WTC11 (cell line): ENCODE data around the gene LATS2.

ENCODE experiments used
- CREB1 ChIP-seq: sonication (generic); formaldehyde crosslinking; IDR thresholded peaks from 2 replicates; pipeline ENCODE4 v1.8.0; 2023; ENCODE audit warnings: mild to moderate bottlenecking, missing genetic modification reagents
- FOXK1 ChIP-seq: sonication (generic); formaldehyde crosslinking; IDR thresholded peaks from 2 replicates; pipeline ENCODE4 v1.8.0; 2022; ENCODE audit warnings: mild to moderate bottlenecking, moderate library complexity, missing genetic modification reagents
- JUN ChIP-seq: sonication (generic); formaldehyde crosslinking; IDR thresholded peaks from 2 replicates; pipeline ENCODE4 v1.8.0; 2023; ENCODE audit warnings: mild to moderate bottlenecking, missing genetic modification reagents
- TCF7 ChIP-seq: sonication (generic); formaldehyde crosslinking; IDR thresholded peaks from 2 replicates; pipeline ENCODE4 v1.8.0; 2022; ENCODE audit warnings: mild to moderate bottlenecking, low read depth, missing genetic modification reagents, moderate library complexity
- TF ChIP-seq, protein P1 (sequence below): sonication (generic); formaldehyde crosslinking; IDR thresholded peaks from 2 replicates; pipeline ENCODE4 v1.8.1; 2022; ENCODE audit warnings: missing genetic modification reagents, borderline replicate concordance
- TF ChIP-seq, protein P2 (sequence below): fragments of 200-600 bp; IDR thresholded peaks from 2 replicates; pipeline ENCODE4 v1.8.0; 2022; ENCODE audit warnings: antibody characterized with exemption
- TF ChIP-seq, protein P3 (sequence below): sonication (generic); formaldehyde crosslinking; IDR thresholded peaks from 2 replicates; pipeline ENCODE4 v1.8.1; 2023; ENCODE audit warnings: mild to moderate bottlenecking, missing genetic modification reagents, moderate library complexity
- TF ChIP-seq, protein P4 (sequence below): sonication (generic); formaldehyde crosslinking; IDR thresholded peaks from 2 replicates; pipeline ENCODE4 v1.8.0; 2022; ENCODE audit warnings: mild to moderate bottlenecking, missing genetic modification reagents
- TF ChIP-seq, protein P5 (sequence below): sonication (generic); formaldehyde crosslinking; IDR thresholded peaks from 2 replicates; pipeline ENCODE4 v1.8.1; 2023; ENCODE audit warnings: mild to moderate bottlenecking, moderate library complexity, missing genetic modification reagents
- TF ChIP-seq, protein P6 (sequence below): sonication (generic); formaldehyde crosslinking; IDR thresholded peaks from 2 replicates; pipeline ENCODE4 v1.8.1; 2022; ENCODE audit warnings: low read depth, missing genetic modification reagents, borderline replicate concordance

DNA sequence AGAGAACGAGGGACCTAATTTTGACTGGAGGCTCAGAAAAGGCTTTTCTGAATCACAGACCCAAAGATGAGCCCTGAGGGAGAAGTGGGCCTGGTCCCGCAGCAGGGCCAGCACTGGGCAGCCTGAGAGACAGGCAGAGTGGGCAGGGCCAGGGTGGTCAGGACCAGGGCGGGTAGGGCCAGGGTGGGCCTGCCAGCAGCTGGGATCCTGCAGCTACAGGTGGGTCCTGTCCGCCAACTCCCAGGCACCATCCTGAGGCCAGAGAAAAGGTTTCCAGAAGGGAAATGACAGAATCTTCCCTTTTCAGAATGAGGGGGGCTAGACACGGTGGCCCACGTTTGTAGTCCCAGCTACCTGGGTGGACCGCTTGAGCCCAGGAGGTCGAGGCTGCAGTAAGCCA is 23.7 kb downstream of the LATS2 start:
- TF ChIP-seq, protein P1, sequence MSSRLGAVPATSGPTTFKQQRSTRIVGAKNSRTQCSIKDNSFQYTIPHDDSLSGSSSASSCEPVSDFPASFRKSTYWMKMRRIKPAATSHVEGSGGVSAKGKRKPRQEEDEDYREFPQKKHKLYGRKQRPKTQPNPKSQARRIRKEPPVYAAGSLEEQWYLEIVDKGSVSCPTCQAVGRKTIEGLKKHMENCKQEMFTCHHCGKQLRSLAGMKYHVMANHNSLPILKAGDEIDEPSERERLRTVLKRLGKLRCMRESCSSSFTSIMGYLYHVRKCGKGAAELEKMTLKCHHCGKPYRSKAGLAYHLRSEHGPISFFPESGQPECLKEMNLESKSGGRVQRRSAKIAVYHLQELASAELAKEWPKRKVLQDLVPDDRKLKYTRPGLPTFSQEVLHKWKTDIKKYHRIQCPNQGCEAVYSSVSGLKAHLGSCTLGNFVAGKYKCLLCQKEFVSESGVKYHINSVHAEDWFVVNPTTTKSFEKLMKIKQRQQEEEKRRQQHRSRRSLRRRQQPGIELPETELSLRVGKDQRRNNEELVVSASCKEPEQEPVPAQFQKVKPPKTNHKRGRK (CRISPR knock-in tag), result no peak
- TF ChIP-seq, protein P2, sequence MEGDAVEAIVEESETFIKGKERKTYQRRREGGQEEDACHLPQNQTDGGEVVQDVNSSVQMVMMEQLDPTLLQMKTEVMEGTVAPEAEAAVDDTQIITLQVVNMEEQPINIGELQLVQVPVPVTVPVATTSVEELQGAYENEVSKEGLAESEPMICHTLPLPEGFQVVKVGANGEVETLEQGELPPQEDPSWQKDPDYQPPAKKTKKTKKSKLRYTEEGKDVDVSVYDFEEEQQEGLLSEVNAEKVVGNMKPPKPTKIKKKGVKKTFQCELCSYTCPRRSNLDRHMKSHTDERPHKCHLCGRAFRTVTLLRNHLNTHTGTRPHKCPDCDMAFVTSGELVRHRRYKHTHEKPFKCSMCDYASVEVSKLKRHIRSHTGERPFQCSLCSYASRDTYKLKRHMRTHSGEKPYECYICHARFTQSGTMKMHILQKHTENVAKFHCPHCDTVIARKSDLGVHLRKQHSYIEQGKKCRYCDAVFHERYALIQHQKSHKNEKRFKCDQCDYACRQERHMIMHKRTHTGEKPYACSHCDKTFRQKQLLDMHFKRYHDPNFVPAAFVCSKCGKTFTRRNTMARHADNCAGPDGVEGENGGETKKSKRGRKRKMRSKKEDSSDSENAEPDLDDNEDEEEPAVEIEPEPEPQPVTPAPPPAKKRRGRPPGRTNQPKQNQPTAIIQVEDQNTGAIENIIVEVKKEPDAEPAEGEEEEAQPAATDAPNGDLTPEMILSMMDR, result no peak
- TF ChIP-seq FOXK1 (no peak), TCF7 (no peak), JUN (CRISPR knock-in tag) (no peak), CREB1 (no peak)
- TF ChIP-seq, protein P3, sequence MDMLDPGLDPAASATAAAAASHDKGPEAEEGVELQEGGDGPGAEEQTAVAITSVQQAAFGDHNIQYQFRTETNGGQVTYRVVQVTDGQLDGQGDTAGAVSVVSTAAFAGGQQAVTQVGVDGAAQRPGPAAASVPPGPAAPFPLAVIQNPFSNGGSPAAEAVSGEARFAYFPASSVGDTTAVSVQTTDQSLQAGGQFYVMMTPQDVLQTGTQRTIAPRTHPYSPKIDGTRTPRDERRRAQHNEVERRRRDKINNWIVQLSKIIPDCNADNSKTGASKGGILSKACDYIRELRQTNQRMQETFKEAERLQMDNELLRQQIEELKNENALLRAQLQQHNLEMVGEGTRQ, result no peak
- TF ChIP-seq, protein P4, sequence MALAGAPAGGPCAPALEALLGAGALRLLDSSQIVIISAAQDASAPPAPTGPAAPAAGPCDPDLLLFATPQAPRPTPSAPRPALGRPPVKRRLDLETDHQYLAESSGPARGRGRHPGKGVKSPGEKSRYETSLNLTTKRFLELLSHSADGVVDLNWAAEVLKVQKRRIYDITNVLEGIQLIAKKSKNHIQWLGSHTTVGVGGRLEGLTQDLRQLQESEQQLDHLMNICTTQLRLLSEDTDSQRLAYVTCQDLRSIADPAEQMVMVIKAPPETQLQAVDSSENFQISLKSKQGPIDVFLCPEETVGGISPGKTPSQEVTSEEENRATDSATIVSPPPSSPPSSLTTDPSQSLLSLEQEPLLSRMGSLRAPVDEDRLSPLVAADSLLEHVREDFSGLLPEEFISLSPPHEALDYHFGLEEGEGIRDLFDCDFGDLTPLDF (CRISPR knock-in tag), result no peak
- TF ChIP-seq, protein P5, sequence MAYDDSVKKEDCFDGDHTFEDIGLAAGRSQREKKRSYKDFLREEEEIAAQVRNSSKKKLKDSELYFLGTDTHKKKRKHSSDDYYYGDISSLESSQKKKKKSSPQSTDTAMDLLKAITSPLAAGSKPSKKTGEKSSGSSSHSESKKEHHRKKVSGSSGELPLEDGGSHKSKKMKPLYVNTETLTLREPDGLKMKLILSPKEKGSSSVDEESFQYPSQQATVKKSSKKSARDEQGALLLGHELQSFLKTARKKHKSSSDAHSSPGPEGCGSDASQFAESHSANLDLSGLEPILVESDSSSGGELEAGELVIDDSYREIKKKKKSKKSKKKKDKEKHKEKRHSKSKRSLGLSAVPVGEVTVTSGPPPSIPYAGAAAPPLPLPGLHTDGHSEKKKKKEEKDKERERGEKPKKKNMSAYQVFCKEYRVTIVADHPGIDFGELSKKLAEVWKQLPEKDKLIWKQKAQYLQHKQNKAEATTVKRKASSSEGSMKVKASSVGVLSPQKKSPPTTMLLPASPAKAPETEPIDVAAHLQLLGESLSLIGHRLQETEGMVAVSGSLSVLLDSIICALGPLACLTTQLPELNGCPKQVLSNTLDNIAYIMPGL (CRISPR knock-in tag), result no peak
- TF ChIP-seq, protein P6, sequence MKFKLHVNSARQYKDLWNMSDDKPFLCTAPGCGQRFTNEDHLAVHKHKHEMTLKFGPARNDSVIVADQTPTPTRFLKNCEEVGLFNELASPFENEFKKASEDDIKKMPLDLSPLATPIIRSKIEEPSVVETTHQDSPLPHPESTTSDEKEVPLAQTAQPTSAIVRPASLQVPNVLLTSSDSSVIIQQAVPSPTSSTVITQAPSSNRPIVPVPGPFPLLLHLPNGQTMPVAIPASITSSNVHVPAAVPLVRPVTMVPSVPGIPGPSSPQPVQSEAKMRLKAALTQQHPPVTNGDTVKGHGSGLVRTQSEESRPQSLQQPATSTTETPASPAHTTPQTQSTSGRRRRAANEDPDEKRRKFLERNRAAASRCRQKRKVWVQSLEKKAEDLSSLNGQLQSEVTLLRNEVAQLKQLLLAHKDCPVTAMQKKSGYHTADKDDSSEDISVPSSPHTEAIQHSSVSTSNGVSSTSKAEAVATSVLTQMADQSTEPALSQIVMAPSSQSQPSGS (CRISPR knock-in tag), result no peak
